ENCODE measurements around the gene CPTP.

CPTP gene

GRCh38 chr1:1324524-1325287, at the start of gene CPTP, which contains the start of gene INTS11:
Gene CPTP (plus strand): TSS chr1:1324802. CDS start chr1:1326911, 2,109 bp downstream.
Gene INTS11 (minus strand): TSS chr1:1324660. CDS start chr1:1324608, 52 bp downstream.
- no peak for TF ChIP-seq CTCF (IDR thresholded peaks at IDR 0.05; ENCODE audit: low read depth, low read length, missing control alignments)
- peak; percentile 69 for DNase-seq (ENCODE audit: low read depth)
- H3K4me3 ChIP-seq (ENCODE audit: low read depth, low read length) = peak within 1 kb of the TSS; percentile 97

- DNase-seq (ENCODE audit: low read depth) = no peak
- no peak for TF ChIP-seq CTCF (IDR thresholded peaks at IDR 0.05; ENCODE audit: low read depth, low read length, missing control alignments)
- no peak overlapping the region for H3K4me3 ChIP-seq (ENCODE audit: low read depth, low read length)
Observed at GRCh38 chr1:1274931-1275431, 49.6 kb upstream of the CPTP start.

- TF ChIP-seq CTCF (IDR thresholded peaks at IDR 0.05; ENCODE audit: low read depth, low read length, missing control alignments) = no peak
- H3K4me3 ChIP-seq (ENCODE audit: low read depth, low read length) = no peak overlapping the region
- no peak for DNase-seq (ENCODE audit: low read depth)
Observed at GRCh38 chr1:1275836-1276235, 48.8 kb upstream of the CPTP start.

- no peak overlapping the region for H3K4me3 ChIP-seq (ENCODE audit: low read depth, low read length)
- TF ChIP-seq CTCF (IDR thresholded peaks at IDR 0.05; ENCODE audit: low read depth, low read length, missing control alignments) = no peak
- no peak for DNase-seq (ENCODE audit: low read depth)
Observed at GRCh38 chr1:1278620-1279019, 46.0 kb upstream of the CPTP start.

- DNase-seq (ENCODE audit: low read depth) = no peak
- no peak for TF ChIP-seq CTCF (IDR thresholded peaks at IDR 0.05; ENCODE audit: low read depth, low read length, missing control alignments)
- H3K4me3 ChIP-seq (ENCODE audit: low read depth, low read length) = no peak overlapping the region
Observed at GRCh38 chr1:1279028-1279427, 45.6 kb upstream of the CPTP start.

GRCh38 chr1:1280782-1281481, 43.7 kb upstream of the CPTP start:
- H3K4me3 ChIP-seq (ENCODE audit: low read depth, low read length) = no peak overlapping the region
- no peak for DNase-seq (ENCODE audit: low read depth)
- TF ChIP-seq CTCF (IDR thresholded peaks at IDR 0.05; ENCODE audit: low read depth, low read length, missing control alignments) = no peak
